Peyer's patch (tissue), 4 donors: ENCODE data around the gene KCNQ1. TPM values are rescaled to one million over a fixed set of nuclear protein-coding genes. Genes with fewer than 3 reads are reported as not detected.

Experiments used
- DNase-seq, 3 donors: peaks; one replicate each; pipeline ENCODE4 v3.0.0-alpha.2; 2017 to 2019
- H3K27ac ChIP-seq, 4 donors: fragments of 200-600 bp; sonication (generic); one replicate each; pipeline ENCODE4 v1.5.1; 2016 to 2019
- H3K27me3 ChIP-seq, 2 donors: fragments of 200-600 bp; sonication (generic); one replicate each; pipeline ENCODE4 v1.5.1; 2019
- H3K36me3 ChIP-seq, 3 donors: fragments of 200-600 bp; sonication (generic); one replicate each; pipeline ENCODE4 v1.5.1; 2016 to 2019
- H3K4me1 ChIP-seq, 4 donors: fragments of 200-600 bp; sonication (generic); one replicate each; pipeline ENCODE4 v1.5.1; 2016 to 2019
- H3K4me3 ChIP-seq, 4 donors: fragments of 200-600 bp; sonication (generic); 1 replicate in 3 of 4; 2 replicates in 1 of 4; pipeline ENCODE4 v1.5.1; 2016 to 2019; ENCODE audit warnings: mild to moderate bottlenecking in 1 of 4
- H3K9me3 ChIP-seq, 4 donors: fragments of 200-600 bp; sonication (generic); one replicate each; pipeline ENCODE4 v1.5.1; 2016 to 2019; ENCODE audit warnings: mild to moderate bottlenecking in 1 of 4
- CTCF ChIP-seq, 6 experiments: fragments of 450-650 bp in 4 of 6; fragments of 200-600 bp in 2 of 6; sonication (generic) in 1 of 6; IDR thresholded peaks; one replicate each; pipeline ENCODE4 v1.5.1; 2017 to 2019; ENCODE audit warnings: antibody characterized with exemption in 6 of 6, mild to moderate bottlenecking in 3 of 6, moderate library complexity in 1 of 6
- POLR2A ChIP-seq, 2 donors: fragments of 450-650 bp; IDR thresholded peaks; one replicate each; pipeline ENCODE4 v1.5.1; 2017; ENCODE audit warnings: antibody characterized with exemption in 2 of 2, mild to moderate bottlenecking in 2 of 2, moderate library complexity in 2 of 2
- total RNA-seq, 4 donors: library from RNA; depleted of rRNA; stranded (reverse); fragments of >200 nt; gene quantifications; one replicate each; pipeline ENCODE4 v1.1.0, GENCODE V29; 2016

The KCNQ1 gene
- total RNA-seq, 4 donors from 2014 or later: 50.6 to 66.4 (median 54.2) TPM

- TF ChIP-seq POLR2A (IDR thresholded peaks at IDR 0.05) (no peak), CTCF (IDR thresholded peaks at IDR 0.05) (no peak)
- peaks cover 0 to 10% (median 0%) of the 10 kb centered on the region in 4 donors for H3K4me1 ChIP-seq
- peak in 1 of 3 donors; percentile 60 for DNase-seq
- H3K27ac ChIP-seq: no peak overlapping the region
- H3K27me3 ChIP-seq: peaks cover 0 to 15% of the 10 kb centered on the region in 2 donors
- no peak overlapping the region for H3K4me3 ChIP-seq
- no peaks in the 10 kb centered on the region for H3K36me3 ChIP-seq
- no peaks in the 10 kb centered on the region for H3K9me3 ChIP-seq
Observed at GRCh38 chr11:2858995-2859698, 414.3 kb downstream of the KCNQ1 start.

GRCh38 chr11:2859699-2860037 lies 414.9 kb downstream of the KCNQ1 start:
- DNase-seq: no peak
- TF ChIP-seq POLR2A (IDR thresholded peaks at IDR 0.05): no peak
- no peak for TF ChIP-seq CTCF (IDR thresholded peaks at IDR 0.05)
- H3K27ac ChIP-seq: no peak overlapping the region
- no peaks in the 10 kb centered on the region for H3K36me3 ChIP-seq
- no peak overlapping the region for H3K4me3 ChIP-seq
- H3K27me3 ChIP-seq: peaks cover 0 to 15% of the 10 kb centered on the region in 2 donors
- H3K4me1 ChIP-seq: peaks cover 0 to 10% (median 0%) of the 10 kb centered on the region in 4 donors
- no peaks in the 10 kb centered on the region for H3K9me3 ChIP-seq

- TF ChIP-seq CTCF (IDR thresholded peaks at IDR 0.05) (no peak), POLR2A (IDR thresholded peaks at IDR 0.05) (no peak)
- Histone ChIP-seq H3K27ac (peak overlapping the region in 1 of 4 donors; percentile 17), H3K9me3 (no peaks in the 10 kb centered on the region), H3K27me3 (peaks cover 0 to 15% of the 10 kb centered on the region in 2 donors), H3K4me3 (no peak overlapping the region), H3K36me3 (no peaks in the 10 kb centered on the region), H3K4me1 (peaks cover 0 to 10% (median 0%) of the 10 kb centered on the region in 4 donors)
- peak in 2 of 3 donors; percentile 79 to 86 for DNase-seq
Observed at GRCh38 chr11:2860636-2861035, 415.8 kb downstream of the KCNQ1 start.

GRCh38 chr11:2862395-2863275 lies 417.8 kb downstream of the KCNQ1 start:
- Histone ChIP-seq H3K27ac (no peak overlapping the region), H3K27me3 (peaks cover 0 to 15% of the 10 kb centered on the region in 2 donors), H3K4me1 (peaks cover 0 to 10% (median 0%) of the 10 kb centered on the region in 4 donors), H3K36me3 (no peaks in the 10 kb centered on the region), H3K4me3 (peak overlapping the region in 2 of 4 donors; percentile 38 to 41), H3K9me3 (no peaks in the 10 kb centered on the region)
- TF ChIP-seq POLR2A (IDR thresholded peaks at IDR 0.05) (no peak), CTCF (IDR thresholded peaks at IDR 0.05) (no peak)
- DNase-seq: no peak

- Histone ChIP-seq H3K27ac (no peak overlapping the region), H3K27me3 (peaks cover 0 to 15% of the 10 kb centered on the region in 2 donors), H3K4me3 (no peak overlapping the region), H3K4me1 (peaks cover 0 to 10% (median 0%) of the 10 kb centered on the region in 4 donors), H3K36me3 (no peaks in the 10 kb centered on the region), H3K9me3 (no peaks in the 10 kb centered on the region)
- no peak for TF ChIP-seq POLR2A (IDR thresholded peaks at IDR 0.05)
- TF ChIP-seq CTCF (IDR thresholded peaks at IDR 0.05): no peak
- DNase-seq: no peak
Observed at GRCh38 chr11:2863276-2863618, 418.4 kb downstream of the KCNQ1 start.
